CD4-positive, alpha-beta memory T cell (primary cell): Measurements from ENCODE around the gene PDRG1. TPM values are rescaled to one million over a fixed set of nuclear protein-coding genes. Genes with fewer than 3 reads are reported as not detected.
A peak's percentile ranks its signal among the peaks of the same experiment; 100 is the strongest.

ENCODE experiments used
- CTCF ChIA-PET: fragments of 350-600 bp; sonication (Branson Sonifier 250); formaldehyde crosslinking; loops from one replicate; lab custom pipeline; 2021; ENCODE audit warnings: inconsistent platforms; ENCODE audit not compliant: partially characterized antibody; lab: Charles Lee
- POLR2A ChIA-PET: fragments of 350-600 bp; sonication (Branson Sonifier 250); formaldehyde crosslinking; loops from one replicate; lab custom pipeline; 2021; ENCODE audit not compliant: partially characterized antibody; lab: Charles Lee
- DNase-seq, 5 donors: peaks; one replicate each; pipeline versions ENCODE4 v3.0.0 to v3.0.0-alpha.2; 2020 to 2022; ENCODE audit warnings: mixed read lengths in 1 of 5
- H3K27ac ChIP-seq: one replicate; pipeline ENCODE4 v1.7.0; 2013; ENCODE audit warnings: low read depth, low read length
- H3K27me3 ChIP-seq: 2 replicates; pipeline ENCODE4 v1.7.0; 2013; ENCODE audit warnings: mild to moderate bottlenecking, low read length, moderate library complexity; ENCODE audit not compliant: insufficient read depth
- H3K36me3 ChIP-seq: 2 replicates; pipeline ENCODE4 v1.7.0; 2013; ENCODE audit warnings: mild to moderate bottlenecking, low read length, moderate library complexity; ENCODE audit not compliant: insufficient read depth
- H3K4me1 ChIP-seq: 2 replicates; pipeline ENCODE4 v1.7.0; 2013; ENCODE audit warnings: mild to moderate bottlenecking, low read length, moderate library complexity; ENCODE audit not compliant: insufficient read depth
- H3K4me3 ChIP-seq, 2 donors: one replicate each; pipeline ENCODE4 v1.7.0; 2013; ENCODE audit warnings: low read length in 2 of 2, mild to moderate bottlenecking in 1 of 2
- H3K9me3 ChIP-seq, 2 donors: one replicate each; pipeline ENCODE4 v1.7.0; 2013; ENCODE audit warnings: low read length in 2 of 2, control low read depth in 1 of 2; ENCODE audit not compliant: control insufficient read depth in 1 of 2
- H3K27ac Mint-ChIP-seq, 7 donors: one replicate each; pipeline ENCODE4 v1.8.0; 2020 to 2021; ENCODE audit warnings: mixed read lengths in 7 of 7, mild to moderate bottlenecking in 6 of 7, inconsistent platforms in 3 of 7, moderate library complexity in 3 of 7
- H3K27me3 Mint-ChIP-seq, 2 donors: one replicate each; pipeline ENCODE4 v1.8.0; 2020 to 2021; ENCODE audit warnings: mixed read lengths in 2 of 2
- H3K36me3 Mint-ChIP-seq, 2 donors: one replicate each; pipeline ENCODE4 v1.8.0; 2020 to 2021; ENCODE audit warnings: mixed read lengths in 2 of 2, inconsistent platforms in 1 of 2, mild to moderate bottlenecking in 1 of 2
- H3K4me1 Mint-ChIP-seq, 4 donors: one replicate each; pipeline ENCODE4 v1.8.0; 2020 to 2021; ENCODE audit warnings: mixed read lengths in 4 of 4, mild to moderate bottlenecking in 1 of 4
- H3K4me3 Mint-ChIP-seq, 8 donors: one replicate each; pipeline ENCODE4 v1.8.0; 2020 to 2021; ENCODE audit warnings: mixed read lengths in 8 of 8, mild to moderate bottlenecking in 7 of 8, moderate library complexity in 6 of 8, inconsistent platforms in 3 of 8
- H3K9me3 Mint-ChIP-seq, 8 donors: one replicate each; pipeline ENCODE4 v1.8.0; 2020 to 2021; ENCODE audit warnings: mixed read lengths in 8 of 8, mild to moderate bottlenecking in 5 of 8, inconsistent platforms in 3 of 8, moderate library complexity in 1 of 8
- intact Hi-C: fragments of 100-400 bp; cut with micrococcal nuclease; formaldehyde crosslinking; loops from one replicate; pipeline ENCODE4 v1.15.1; 2023
- polyA plus RNA-seq, 2 donors: library from polyadenylated mRNA; unstranded; fragments of 300-500 nt; fragmentation: Illumina TruSeq; gene quantifications; one replicate each; pipeline ENCODE4 v1.2.3, GENCODE V29; 2021
- total RNA-seq, 2 experiments: library from RNA; stranded (reverse); gene quantifications; one replicate each; pipeline ENCODE4 v1.2.3, GENCODE V29; 2021

PDRG1 gene
- total and polyA plus RNA-seq, 4 experiments from 2014 or later, result 12.6 to 16.8 (median 13.2) TPM

- Mint-ChIP-seq H3K4me1 (no peaks in the 10 kb centered on the region), H3K27ac (no peak overlapping the region), H3K36me3 (no peaks in the 10 kb centered on the region), H3K27me3 (peaks cover 17 to 35% of the 10 kb centered on the region in 2 donors), H3K9me3 (no peaks in the 10 kb centered on the region), H3K4me3 (no peak overlapping the region)
- Histone ChIP-seq H3K4me3 (no peak overlapping the region), H3K36me3 (no peaks in the 10 kb centered on the region), H3K27me3 (no peaks in the 10 kb centered on the region), H3K27ac (no peak overlapping the region), H3K9me3 (no peaks in the 10 kb centered on the region), H3K4me1 (no peaks in the 10 kb centered on the region)
- ChIA-PET POLR2A (no interaction called here), CTCF (no interaction called here)
- intact Hi-C loops, result no loop called here
- DNase-seq, result no peak
Observed at GRCh38 chr20:31975874-31976273, 24.0 kb upstream of the PDRG1 start.

DNA sequence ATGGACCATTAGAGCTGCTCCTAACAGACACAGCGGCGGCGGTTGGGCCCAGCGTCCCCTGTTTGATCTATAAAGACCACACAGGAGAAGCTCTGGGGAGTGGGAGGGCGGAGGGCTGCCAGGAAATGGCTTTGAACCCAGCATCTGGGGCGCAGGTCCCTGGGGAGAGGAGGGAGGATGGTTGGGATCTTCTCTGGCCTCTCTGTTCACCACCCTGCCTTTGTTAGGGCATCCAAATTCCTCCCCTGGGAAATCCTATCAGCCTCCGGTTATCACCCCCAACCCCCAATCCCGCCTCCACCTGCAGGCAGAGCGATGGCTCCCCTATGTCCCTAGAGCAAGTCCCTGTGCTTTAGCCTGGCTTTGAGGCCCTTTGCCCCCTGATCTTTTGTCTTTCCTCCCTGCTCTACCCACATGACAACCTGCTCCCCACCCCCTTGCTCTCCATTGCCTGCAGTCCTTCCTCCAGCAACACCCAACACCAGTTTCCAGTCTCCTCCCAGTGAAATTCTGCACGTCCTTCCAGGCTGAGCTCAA is 23.2 kb upstream of the PDRG1 start:
- ChIA-PET CTCF (interaction anchor here (0.7 kb wide), 1 partner anchor 23 kb away, joined by 4 read pairs; the partner anchor contains the start of gene PDRG1), POLR2A (no interaction called here)
- Mint-ChIP-seq H3K4me1 (no peaks in the 10 kb centered on the region), H3K27me3 (peaks cover 22 to 40% of the 10 kb centered on the region in 2 donors), H3K4me3 (peak overlapping the region in 1 of 8 donors; percentile 23), H3K36me3 (no peaks in the 10 kb centered on the region), H3K27ac (no peak overlapping the region), H3K9me3 (no peaks in the 10 kb centered on the region)
- intact Hi-C loops, result no loop called here
- Histone ChIP-seq H3K27me3 (no peaks in the 10 kb centered on the region), H3K36me3 (no peaks in the 10 kb centered on the region), H3K9me3 (no peaks in the 10 kb centered on the region), H3K27ac (no peak overlapping the region), H3K4me1 (no peaks in the 10 kb centered on the region), H3K4me3 (no peak overlapping the region)
- no peak for DNase-seq

- H3K27me3 Mint-ChIP-seq, result peaks cover 25 to 40% of the 10 kb centered on the region in 2 donors
- H3K27ac Mint-ChIP-seq, result no peak overlapping the region
- H3K27me3 ChIP-seq, result no peaks in the 10 kb centered on the region
- intact Hi-C loops, result no loop called here
- no peak overlapping the region for H3K4me3 Mint-ChIP-seq
- H3K4me1 ChIP-seq, result no peaks in the 10 kb centered on the region
- no peaks in the 10 kb centered on the region for H3K9me3 Mint-ChIP-seq
- POLR2A ChIA-PET, result no interaction called here
- no peaks in the 10 kb centered on the region for H3K9me3 ChIP-seq
- DNase-seq, result no peak
- no peaks in the 10 kb centered on the region for H3K36me3 Mint-ChIP-seq
- H3K4me1 Mint-ChIP-seq, result no peaks in the 10 kb centered on the region
- CTCF ChIA-PET, result no interaction called here
- H3K4me3 ChIP-seq, result no peak overlapping the region
- no peaks in the 10 kb centered on the region for H3K36me3 ChIP-seq
- H3K27ac ChIP-seq, result no peak overlapping the region
Observed at GRCh38 chr20:31974296-31974695, 22.4 kb upstream of the PDRG1 start.

DNA sequence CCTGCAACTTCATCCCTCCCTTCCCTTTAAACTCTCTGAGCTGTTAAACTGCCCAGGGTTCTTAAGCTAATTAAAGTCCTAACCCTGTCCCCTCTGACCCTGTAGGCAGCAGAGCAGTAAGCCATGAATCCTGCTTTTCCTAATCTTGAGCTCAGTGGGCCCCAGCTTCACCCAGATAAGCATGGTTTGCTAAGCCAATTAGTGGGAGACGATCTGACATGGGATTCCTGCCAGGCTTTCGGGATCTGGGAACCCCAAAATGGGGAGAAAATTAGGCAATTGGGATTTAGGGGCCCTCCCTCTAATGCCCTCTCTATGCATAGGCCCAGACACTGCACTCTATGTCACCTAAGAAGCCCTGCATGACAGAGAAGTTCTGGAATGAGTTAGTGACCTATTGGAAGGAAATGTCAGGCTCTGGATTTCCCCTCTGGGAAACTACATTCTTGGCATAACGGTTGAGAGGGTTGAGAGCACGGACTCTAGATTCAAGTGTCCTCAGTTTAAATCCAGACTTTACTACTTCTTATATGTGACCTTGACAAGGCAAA is 20.7 kb upstream of the PDRG1 start:
- Mint-ChIP-seq H3K36me3 (peaks cover 0 to 3% of the 10 kb centered on the region in 2 donors), H3K27me3 (peaks cover 27 to 45% of the 10 kb centered on the region in 2 donors), H3K4me3 (no peak overlapping the region), H3K27ac (no peak overlapping the region), H3K9me3 (peaks cover 0 to 3% (median 0%) of the 10 kb centered on the region in 8 donors), H3K4me1 (peaks cover 2 to 5% (median 3%) of the 10 kb centered on the region in 4 donors)
- intact Hi-C loops, result no loop called here
- ChIA-PET POLR2A (no interaction called here), CTCF (interaction anchor here (1.9 kb wide), 1 partner anchor 58 kb away, joined by 6 read pairs; no protein-coding TSS in a partner anchor)
- H3K4me1 ChIP-seq, result no peaks in the 10 kb centered on the region
- no peaks in the 10 kb centered on the region for H3K36me3 ChIP-seq
- H3K9me3 ChIP-seq, result no peaks in the 10 kb centered on the region
- no peak for DNase-seq
- H3K4me3 ChIP-seq, result no peak overlapping the region
- no peak overlapping the region for H3K27ac ChIP-seq
- H3K27me3 ChIP-seq, result peaks cover 4% of the 10 kb centered on the region

DNA sequence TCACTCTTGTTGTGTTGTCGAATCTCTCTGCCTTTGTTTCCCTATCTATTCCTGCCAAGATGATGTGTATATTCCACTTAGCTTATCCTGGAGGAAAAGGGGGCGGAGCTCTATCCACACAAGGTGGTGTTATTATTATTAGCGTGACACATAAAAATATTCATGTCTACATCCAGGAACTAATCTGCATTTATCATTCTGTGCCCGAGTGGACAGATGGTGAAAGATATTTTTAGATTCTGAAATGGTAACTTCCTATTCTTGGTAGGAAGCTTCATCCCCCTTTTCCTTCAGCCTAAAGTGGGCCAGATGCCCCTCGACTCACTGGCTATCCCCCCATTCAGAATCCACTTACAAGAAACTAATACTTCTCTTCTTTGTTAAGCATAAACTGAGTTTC is 18.1 kb upstream of the PDRG1 start:
- intact Hi-C loops, result no loop called here
- Mint-ChIP-seq H3K27ac (peak overlapping the region in 1 of 7 donors; percentile 5), H3K36me3 (peaks cover 0 to 3% of the 10 kb centered on the region in 2 donors), H3K4me1 (peaks cover 2 to 13% (median 7%) of the 10 kb centered on the region in 4 donors), H3K9me3 (peaks cover 0 to 10% (median 1%) of the 10 kb centered on the region in 8 donors), H3K4me3 (peak overlapping the region in 1 of 8 donors; percentile 26), H3K27me3 (peaks cover 34 to 52% of the 10 kb centered on the region in 2 donors)
- ChIA-PET CTCF (interaction anchor here (2.2 kb wide), 1 partner anchor 18 kb away, joined by 7 read pairs; the partner anchor contains the start of gene PDRG1), POLR2A (no interaction called here)
- no peak overlapping the region for H3K4me3 ChIP-seq
- peaks cover 20% of the 10 kb centered on the region for H3K27me3 ChIP-seq
- H3K4me1 ChIP-seq, result no peaks in the 10 kb centered on the region
- no peaks in the 10 kb centered on the region for H3K9me3 ChIP-seq
- no peak for DNase-seq
- H3K27ac ChIP-seq, result no peak overlapping the region
- H3K36me3 ChIP-seq, result no peaks in the 10 kb centered on the region

DNA sequence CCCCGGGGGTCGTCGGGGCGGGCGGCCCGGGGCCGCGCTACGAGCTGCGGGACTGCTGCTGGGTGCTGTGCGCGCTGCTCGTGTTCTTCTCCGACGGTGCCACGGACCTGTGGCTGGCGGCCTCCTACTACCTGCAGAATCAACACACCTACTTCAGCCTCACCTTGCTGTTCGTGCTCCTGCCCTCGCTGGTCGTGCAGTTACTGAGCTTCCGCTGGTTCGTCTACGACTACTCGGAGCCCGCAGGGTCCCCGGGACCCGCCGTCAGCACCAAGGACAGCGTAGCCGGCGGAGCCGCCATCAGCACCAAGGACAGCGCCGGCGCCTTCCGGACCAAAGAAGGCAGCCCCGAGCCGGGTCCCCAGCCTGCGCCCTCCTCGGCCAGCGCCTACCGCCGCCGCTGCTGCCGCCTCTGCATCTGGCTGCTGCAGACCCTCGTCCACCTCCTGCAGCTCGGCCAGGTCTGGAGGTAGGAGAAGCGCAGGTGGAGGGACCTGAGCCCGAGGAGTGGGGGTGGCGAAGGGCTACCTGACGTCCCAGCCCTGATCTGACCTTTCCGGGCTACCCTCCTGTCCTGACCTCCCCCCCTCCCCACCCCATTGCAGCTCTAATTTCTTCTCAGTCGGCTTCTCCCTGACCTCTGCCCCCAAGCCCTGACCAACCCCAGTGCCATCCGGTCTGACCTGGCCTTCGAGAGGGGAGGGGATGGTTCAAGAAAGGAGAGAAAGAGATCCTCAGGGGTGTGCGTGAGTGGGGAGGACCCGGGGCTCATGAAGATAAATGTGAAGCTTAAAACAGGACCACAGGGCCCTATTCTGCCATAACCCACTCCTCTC is 16.7 kb upstream of the PDRG1 start:
- H3K4me1 Mint-ChIP-seq, result peaks cover 2 to 13% (median 7%) of the 10 kb centered on the region in 4 donors
- ChIA-PET POLR2A (interaction anchor here (1.3 kb wide), 1 partner anchor 17 kb away, joined by 4 read pairs; the partner anchor contains the start of gene PDRG1), CTCF (no interaction called here)
- intact Hi-C loops, result no loop called here
- H3K27me3 Mint-ChIP-seq, result peaks cover 39 to 51% of the 10 kb centered on the region in 2 donors
- H3K36me3 ChIP-seq, result no peaks in the 10 kb centered on the region
- peaks cover 0 to 3% of the 10 kb centered on the region in 2 donors for H3K36me3 Mint-ChIP-seq
- H3K27ac ChIP-seq, result no peak overlapping the region
- H3K4me3 ChIP-seq, result no peak overlapping the region
- H3K9me3 Mint-ChIP-seq, result peaks cover 0 to 10% (median 1%) of the 10 kb centered on the region in 8 donors
- peak overlapping the region in 4 of 7 donors; percentile 29 to 81 (median 44) for H3K27ac Mint-ChIP-seq
- DNase-seq, result peak; percentile 78 to 83 (median 81)
- no peaks in the 10 kb centered on the region for H3K9me3 ChIP-seq
- H3K4me3 Mint-ChIP-seq, result peak overlapping the region; percentile 77 to 87 (median 82)
- peaks cover 20% of the 10 kb centered on the region for H3K27me3 ChIP-seq
- no peaks in the 10 kb centered on the region for H3K4me1 ChIP-seq

- peaks cover 0 to 10% (median 1%) of the 10 kb centered on the region in 8 donors for H3K9me3 Mint-ChIP-seq
- ChIA-PET CTCF (no interaction called here), POLR2A (interaction anchor here (1.3 kb wide), 1 partner anchor 16 kb away, joined by 4 read pairs; the partner anchor contains the start of gene PDRG1)
- peak within 1 kb of the TSS in 4 of 7 donors; percentile 29 to 81 (median 54) for H3K27ac Mint-ChIP-seq
- peaks cover 2 to 13% (median 7%) of the 10 kb centered on the region in 4 donors for H3K4me1 Mint-ChIP-seq
- no peak for DNase-seq
- Histone ChIP-seq H3K4me1 (no peaks in the 10 kb centered on the region), H3K27ac (no peak within 1 kb of the TSS), H3K4me3 (no peak within 1 kb of the TSS), H3K36me3 (no peaks in the 10 kb centered on the region), H3K27me3 (peaks cover 20% of the 10 kb centered on the region), H3K9me3 (no peaks in the 10 kb centered on the region)
- intact Hi-C loops, result no loop called here
- H3K27me3 Mint-ChIP-seq, result peaks cover 42 to 45% of the 10 kb centered on the region in 2 donors
- peak within 1 kb of the TSS; percentile 77 to 87 (median 82) for H3K4me3 Mint-ChIP-seq
- peaks cover 0 to 3% of the 10 kb centered on the region in 2 donors for H3K36me3 Mint-ChIP-seq
Observed at GRCh38 chr20:31967830-31968249, 16.0 kb upstream of the PDRG1 start, which contains the start of gene XKR7. XKR7 (plus strand) TSS chr20:31968151; CDS start chr20:31968176, 25 bp downstream.
